Esophagus (tissue), 2 donors: ENCODE data around the gene FGD4. TPM values are rescaled to one million over a fixed set of nuclear protein-coding genes. Genes with fewer than 3 reads are reported as not detected.

Experiments used
- H3K27ac ChIP-seq, 2 donors: one replicate each; pipeline ENCODE4 v1.5.1; 2013; ENCODE audit warnings: low read depth in 2 of 2, mild to moderate bottlenecking in 2 of 2, inconsistent platforms in 1 of 2, low read length in 1 of 2, moderate library complexity in 1 of 2
- H3K27me3 ChIP-seq, 2 donors: one replicate each; pipeline ENCODE4 v1.6.1; 2013; ENCODE audit warnings: low read length in 2 of 2, control low read depth in 1 of 2, mild to moderate bottlenecking in 1 of 2; ENCODE audit not compliant: insufficient read depth in 2 of 2, control insufficient read depth in 1 of 2
- H3K36me3 ChIP-seq, 2 donors: one replicate each; pipeline ENCODE4 v1.6.1; 2013; ENCODE audit warnings: low read length in 1 of 2; ENCODE audit not compliant: control insufficient read depth in 2 of 2, insufficient read depth in 2 of 2
- H3K4me1 ChIP-seq, 2 donors: one replicate each; pipeline ENCODE4 v1.6.1; 2013; ENCODE audit warnings: low read length in 1 of 2; ENCODE audit not compliant: control insufficient read depth in 2 of 2, insufficient read depth in 2 of 2
- H3K4me3 ChIP-seq, 2 donors: one replicate each; pipeline ENCODE4 v1.5.1; 2013; ENCODE audit warnings: low read length in 2 of 2, mild to moderate bottlenecking in 2 of 2, low read depth in 1 of 2, moderate library complexity in 1 of 2
- H3K9me3 ChIP-seq, 2 donors: one replicate each; pipeline ENCODE4 v1.6.1; 2013; ENCODE audit warnings: mild to moderate bottlenecking in 2 of 2, low read depth in 1 of 2, low read length in 1 of 2, moderate library complexity in 1 of 2; ENCODE audit not compliant: control insufficient read depth in 2 of 2, insufficient read depth in 1 of 2
- WGBS, 2 donors: extraction: QIAGEN DNeasy Blood & Tissue Kit; methylation state at CpG; one replicate each; pipeline ENCODE4 v1.1.7; 2013; 5-methylcytosine and 5-hydroxymethylcytosine counted together
- polyA plus RNA-seq, 2 donors: library from polyadenylated mRNA; stranded (reverse); fragments of 200-250 nt; gene quantifications; one replicate each; pipeline ENCODE4 v1.2.3, GENCODE V29; 2013
- donor health status: healthy with polysubstance abuse.
- donor health status: Bipolar disorder and iron deficiency.

Gene FGD4
- polyA plus RNA-seq, 2 donors, result 3.7 to 4.6 TPM

DNA sequence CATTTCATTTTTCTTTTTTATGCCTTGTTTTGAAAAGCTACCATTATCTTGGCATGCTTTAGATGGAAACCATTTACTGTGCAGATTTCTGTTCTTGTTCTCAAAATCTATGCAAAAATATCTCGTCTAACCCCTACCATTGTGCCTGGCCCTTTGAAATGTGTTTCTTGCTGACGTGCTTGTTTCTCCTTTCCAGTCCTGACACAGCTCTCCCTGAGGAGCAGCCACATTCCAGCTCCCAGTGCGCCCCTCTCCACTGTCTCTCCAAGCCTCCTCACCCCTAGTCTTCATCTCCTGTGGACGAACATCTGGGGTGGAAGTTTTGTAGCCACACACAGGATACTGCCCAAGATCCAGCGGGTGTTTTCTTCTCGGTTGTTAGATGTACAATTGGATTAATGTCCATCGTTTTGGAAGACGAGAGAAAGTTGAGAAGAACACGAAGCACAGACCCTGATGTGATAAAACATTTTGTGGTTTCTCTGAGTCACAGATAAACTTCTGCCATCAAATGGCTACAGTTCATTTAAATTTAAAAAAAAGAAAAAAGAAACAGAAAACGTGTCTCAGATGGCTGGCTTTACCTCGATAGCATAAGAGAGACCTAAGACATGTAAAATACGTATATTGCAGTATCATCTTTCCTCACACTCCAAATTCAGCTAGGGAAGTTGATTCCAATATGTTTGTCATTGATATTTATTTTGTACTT is 21.9 kb upstream of the FGD4 start:
- WGBS, 2 donors, result 71 to 78% methylated on average over 12 of the region's 12 CpGs

DNA sequence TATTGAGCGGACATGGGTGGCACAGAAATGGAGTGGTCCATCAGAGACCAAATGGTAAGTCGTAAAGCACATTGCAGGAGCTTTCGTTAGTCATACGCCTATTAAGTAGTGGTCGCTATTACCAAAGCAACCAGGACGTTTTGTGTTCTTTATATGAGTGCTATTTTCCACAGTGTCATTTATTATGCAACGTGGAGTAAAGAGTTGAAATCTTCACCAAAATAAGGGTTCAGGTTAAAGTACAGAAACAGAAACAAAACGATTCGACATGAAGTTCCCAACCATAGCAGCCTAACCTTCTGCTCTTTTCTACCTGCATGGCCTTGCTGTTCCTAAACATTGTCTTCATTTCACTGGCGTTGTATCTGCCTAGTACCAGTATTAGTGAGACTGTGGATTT is 20.1 kb upstream of the FGD4 start:
- H3K27ac ChIP-seq, result no peak overlapping the region
- H3K4me1 ChIP-seq, result no peaks in the 10 kb centered on the region
- no peaks in the 10 kb centered on the region for H3K36me3 ChIP-seq
- 92% methylated on average over 10 of the region's 10 CpGs for WGBS, 2 donors
- no peak overlapping the region for H3K4me3 ChIP-seq
- H3K27me3 ChIP-seq, result no peaks in the 10 kb centered on the region
- no peaks in the 10 kb centered on the region for H3K9me3 ChIP-seq

More for the DNA sequence above, 21.9 kb upstream of the FGD4 start:
- Histone ChIP-seq H3K27ac (no peak overlapping the region), H3K27me3 (no peaks in the 10 kb centered on the region), H3K4me3 (no peak overlapping the region), H3K9me3 (no peaks in the 10 kb centered on the region), H3K36me3 (no peaks in the 10 kb centered on the region), H3K4me1 (no peaks in the 10 kb centered on the region)

DNA sequence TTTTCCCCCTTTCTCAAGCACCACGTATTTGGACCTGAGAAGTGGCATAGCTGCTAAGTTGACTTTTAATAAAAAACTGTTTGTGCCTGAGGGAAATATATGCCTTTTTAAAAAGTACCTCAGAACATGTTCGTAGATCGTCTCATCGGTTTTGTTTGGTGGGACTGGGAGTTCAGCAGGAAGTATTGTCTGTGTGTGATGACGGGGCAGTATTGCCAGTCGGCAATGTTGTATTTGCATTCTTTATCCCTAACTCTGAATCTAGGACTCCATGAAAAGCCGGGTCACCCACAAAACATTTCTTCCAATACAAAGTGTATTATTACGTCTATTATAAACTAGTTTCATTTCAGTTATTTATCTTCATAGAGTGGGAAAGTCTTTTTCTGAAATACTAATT is 19.7 kb upstream of the FGD4 start:
- H3K4me3 ChIP-seq, result no peak overlapping the region
- H3K36me3 ChIP-seq, result no peaks in the 10 kb centered on the region
- no peaks in the 10 kb centered on the region for H3K4me1 ChIP-seq
- no peak overlapping the region for H3K27ac ChIP-seq
- 83 to 93% methylated on average over 8 of the region's 8 CpGs for WGBS, 2 donors
- no peaks in the 10 kb centered on the region for H3K27me3 ChIP-seq
- no peaks in the 10 kb centered on the region for H3K9me3 ChIP-seq

DNA sequence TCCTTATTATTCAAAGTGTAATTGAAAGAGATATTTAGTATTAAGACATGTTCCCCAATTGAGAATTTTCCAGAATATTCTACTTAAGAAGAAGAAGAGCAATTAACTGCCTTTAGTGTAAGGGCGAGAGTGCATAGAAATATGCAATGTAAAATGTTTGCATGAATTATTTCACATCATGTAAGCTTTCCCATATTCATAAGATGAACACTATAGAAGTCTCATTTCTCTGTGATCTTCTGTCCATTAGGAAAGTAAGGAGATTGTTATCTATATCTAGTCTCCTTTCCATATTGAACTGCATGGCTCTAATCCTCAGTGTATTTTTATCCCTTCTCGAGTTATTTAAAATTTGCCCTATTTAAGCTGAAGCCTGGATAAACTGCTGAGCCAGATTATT is 17.1 kb upstream of the FGD4 start:
- H3K4me3 ChIP-seq, result no peak overlapping the region
- no peaks in the 10 kb centered on the region for H3K9me3 ChIP-seq
- H3K4me1 ChIP-seq, result no peaks in the 10 kb centered on the region
- no peaks in the 10 kb centered on the region for H3K36me3 ChIP-seq
- H3K27me3 ChIP-seq, result no peaks in the 10 kb centered on the region
- 81 to 89% methylated on average over 2 of the region's 2 CpGs for WGBS, 2 donors
- H3K27ac ChIP-seq, result no peak overlapping the region

DNA sequence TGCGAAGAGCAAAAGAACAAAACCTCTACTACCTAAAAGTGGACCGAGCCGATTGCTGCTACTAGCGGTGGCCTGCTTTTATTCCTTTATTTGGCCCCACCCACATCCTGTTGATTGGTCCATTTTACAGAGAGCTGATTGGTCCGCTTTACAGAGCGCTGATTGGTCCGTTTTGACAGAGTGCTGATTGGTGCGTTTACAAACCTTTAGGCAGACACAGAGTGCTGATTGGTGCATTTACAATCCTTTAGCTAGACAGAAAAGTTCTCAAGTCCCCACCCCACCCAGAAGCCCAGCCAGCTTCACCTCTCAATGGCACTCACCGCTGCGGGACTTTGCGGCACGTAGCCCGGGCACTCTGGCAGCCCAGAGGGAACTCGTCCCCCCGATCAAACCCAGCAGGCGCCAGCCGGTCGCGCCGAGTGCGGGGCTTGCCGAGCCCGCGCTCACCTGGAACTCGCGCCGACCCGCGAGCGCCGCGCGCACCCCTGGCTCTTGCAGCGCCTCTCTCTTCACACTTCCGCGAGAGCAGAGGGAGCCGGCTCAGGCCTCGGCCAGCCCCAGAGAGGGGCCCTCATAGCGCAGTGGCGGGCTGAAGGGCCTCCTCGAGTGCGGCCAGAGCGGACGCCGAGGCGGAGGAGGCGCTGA is 8.7 kb upstream of the FGD4 start:
- Histone ChIP-seq H3K4me3 (peak overlapping the region; percentile 27 to 55), H3K9me3 (peaks cover 4 to 6% of the 10 kb centered on the region in 2 donors), H3K27ac (no peak overlapping the region)

DNA sequence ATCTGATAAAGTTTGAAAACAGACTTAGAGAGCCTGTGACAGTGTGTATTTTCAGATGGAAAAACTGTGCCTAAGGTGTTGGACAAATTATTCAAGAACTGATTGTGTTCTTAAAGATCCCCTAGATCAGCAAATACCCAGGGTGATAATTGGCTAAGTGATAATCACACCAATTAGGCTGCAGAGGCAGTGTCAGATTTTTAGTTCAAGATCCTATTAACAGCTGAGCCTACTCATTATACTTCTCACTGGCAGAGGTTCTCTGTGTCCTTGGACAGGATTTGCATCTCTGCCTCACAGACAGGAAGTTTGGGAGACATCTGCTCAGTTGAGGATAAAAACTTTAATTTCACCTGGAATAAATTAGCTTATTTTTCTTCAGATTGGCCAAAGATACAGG is 4.3 kb upstream of the FGD4 start:
- Histone ChIP-seq H3K9me3 (peaks cover 4 to 5% of the 10 kb centered on the region in 2 donors), H3K27ac (no peak overlapping the region), H3K27me3 (no peaks in the 10 kb centered on the region), H3K36me3 (peaks cover 0 to 2% of the 10 kb centered on the region in 2 donors), H3K4me3 (no peak overlapping the region), H3K4me1 (no peaks in the 10 kb centered on the region)

More for the DNA sequence above, 8.7 kb upstream of the FGD4 start:
- Histone ChIP-seq H3K4me1 (no peaks in the 10 kb centered on the region), H3K27me3 (no peaks in the 10 kb centered on the region), H3K36me3 (no peaks in the 10 kb centered on the region)
- WGBS, 2 donors, result 25 to 30% methylated on average over 40 to 47 of the region's 47 CpGs

DNA sequence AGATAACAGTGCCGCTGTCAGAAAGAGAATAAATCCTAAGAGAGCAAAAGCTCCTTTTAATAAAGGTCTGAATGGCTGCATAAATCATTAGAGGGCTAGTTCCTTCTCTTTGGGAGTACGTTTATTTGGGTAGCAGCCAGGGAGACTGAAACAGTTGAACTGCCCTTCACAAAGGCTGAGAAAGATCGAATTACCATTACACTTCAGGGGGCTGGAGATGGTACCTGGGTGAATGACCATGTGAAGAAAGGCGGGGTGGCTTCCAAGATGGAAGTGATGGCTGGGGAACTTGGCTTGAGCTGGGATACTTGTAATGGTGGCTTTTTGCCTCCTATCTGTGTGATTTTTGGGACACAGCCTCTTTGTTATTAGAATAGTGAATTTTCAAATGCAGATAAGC is 1.7 kb upstream of the FGD4 start:
- Histone ChIP-seq H3K9me3 (no peaks in the 10 kb centered on the region), H3K36me3 (peaks cover 0 to 2% of the 10 kb centered on the region in 2 donors), H3K27ac (no peak overlapping the region), H3K27me3 (no peaks in the 10 kb centered on the region), H3K4me3 (no peak overlapping the region), H3K4me1 (no peaks in the 10 kb centered on the region)
- 62 to 70% methylated on average over 4 of the region's 4 CpGs for WGBS, 2 donors

DNA sequence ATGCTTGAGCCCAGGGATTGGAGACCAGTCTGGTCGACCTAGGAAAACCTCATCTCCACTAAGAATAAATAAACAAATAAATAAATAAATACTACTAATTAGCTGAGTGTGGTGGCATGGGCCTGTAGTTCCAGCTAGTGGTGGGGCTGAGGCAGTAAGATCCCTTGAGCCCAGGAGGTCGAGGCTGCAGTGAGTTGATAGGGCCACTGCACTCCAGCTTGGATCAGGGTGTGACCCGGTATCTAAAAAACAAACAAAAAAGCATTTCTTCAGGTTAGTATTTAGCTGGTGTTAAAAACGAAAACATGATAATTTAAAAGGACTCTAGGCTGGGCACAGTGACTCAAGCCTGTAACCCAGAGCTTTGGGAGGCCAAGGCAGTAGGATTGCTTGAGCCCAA is 1.2 kb upstream of the FGD4 start:
- no peaks in the 10 kb centered on the region for H3K9me3 ChIP-seq
- H3K36me3 ChIP-seq, result peaks cover 0 to 2% of the 10 kb centered on the region in 2 donors
- H3K4me3 ChIP-seq, result no peak overlapping the region
- 84 to 88% methylated on average over 4 of the region's 4 CpGs for WGBS, 2 donors
- H3K4me1 ChIP-seq, result no peaks in the 10 kb centered on the region
- no peak overlapping the region for H3K27ac ChIP-seq
- H3K27me3 ChIP-seq, result no peaks in the 10 kb centered on the region

DNA sequence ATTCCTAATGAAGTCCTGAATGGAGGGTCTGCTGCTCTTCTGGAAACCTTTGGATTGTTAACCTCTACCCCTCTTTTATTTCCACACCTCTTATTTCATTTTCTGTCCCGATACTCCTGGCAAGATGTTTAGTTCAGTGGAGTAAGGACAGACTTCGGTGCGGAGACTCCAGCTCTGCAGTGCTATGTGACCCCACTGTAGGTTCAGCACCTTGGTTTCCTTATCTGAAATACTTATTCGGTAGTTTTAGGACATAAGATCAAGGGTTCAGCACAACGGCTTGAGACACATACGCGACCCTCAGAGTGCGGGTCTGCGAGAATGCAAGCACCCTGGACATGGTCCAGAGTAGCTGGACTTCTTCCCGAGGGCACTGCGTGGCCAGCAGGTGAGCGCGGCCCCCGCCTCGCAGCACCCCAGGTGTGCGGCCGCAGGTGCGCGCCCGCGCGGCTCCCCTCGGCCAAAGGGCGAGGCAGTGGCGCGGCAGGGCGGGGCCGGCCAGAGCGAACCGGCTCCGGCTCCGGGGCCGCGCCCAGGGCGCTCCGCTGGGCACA is 465 bp upstream of the FGD4 start:
- Histone ChIP-seq H3K27me3 (no peaks in the 10 kb centered on the region), H3K4me1 (no peaks in the 10 kb centered on the region), H3K36me3 (peaks cover 0 to 2% of the 10 kb centered on the region in 2 donors), H3K4me3 (peak overlapping the region; percentile 56 to 83), H3K9me3 (no peaks in the 10 kb centered on the region), H3K27ac (peak overlapping the region; percentile 80 to 98)
- WGBS, 2 donors, result 4% methylated on average over 36 of the region's 36 CpGs
